ENCODE data around the gene PARD3B. TPM values are rescaled to one million over a fixed set of nuclear protein-coding genes. Genes with fewer than 3 reads are reported as not detected.

The PARD3B gene
- total RNA-seq, 1 experiment from 2014 or later = 2.0 TPM

DNA sequence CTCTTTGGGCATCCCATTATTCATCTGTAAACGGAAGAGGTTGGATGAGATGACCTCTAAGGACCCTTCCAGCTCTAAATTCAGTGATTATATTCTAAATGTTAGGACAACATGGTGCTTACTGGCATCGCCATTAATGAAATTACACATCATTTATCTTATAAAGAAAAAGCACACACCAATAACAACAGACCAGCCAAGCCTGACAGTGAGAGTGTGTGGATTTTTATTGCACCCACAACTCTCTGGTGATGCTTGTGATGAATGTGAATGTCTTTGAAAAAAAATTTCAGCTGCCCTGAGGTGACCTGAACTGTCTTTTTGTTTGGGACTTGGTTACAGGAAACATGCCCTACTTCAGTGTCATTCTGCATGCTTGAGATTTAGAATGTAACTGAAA, 623.7 kb downstream of the PARD3B start:
- POLR2A ChIA-PET = no interaction called here
- no peak overlapping the region for H3K4me2 ChIP-seq (ENCODE audit: low read length)
- CTCF ChIA-PET = no interaction called here

More for the DNA sequence above, 623.7 kb downstream of the PARD3B start:
- ATAC-seq = no peak
- intact Hi-C loops (cut with micrococcal nuclease) = no loop called here
- Histone ChIP-seq H3K27me3 (ENCODE audit: insufficient read depth, low read length) (no peaks in the 10 kb centered on the region), H4K20me1 (ENCODE audit: insufficient read depth) (no peaks in the 10 kb centered on the region), H3K79me2 (ENCODE audit: insufficient read depth, low read length) (no peaks in the 10 kb centered on the region), H3K4me1 (ENCODE audit: control insufficient read depth in 1 of 2, insufficient read depth in 2 of 2, low read length in 2 of 2) (no peaks in the 10 kb centered on the region), H2AFZ (ENCODE audit: low read depth, low read length, poor library complexity, severe bottlenecking) (no peak overlapping the region), H3K4me3 (replicated peaks in 1 of 2; ENCODE audit: low read depth in 1 of 2, low read length in 2 of 2) (no peak overlapping the region), H3K9me3 (ENCODE audit: control insufficient read depth in 1 of 2, insufficient read depth in 1 of 2, low read depth in 1 of 2, low read length in 2 of 2) (no peaks in the 10 kb centered on the region), H3K9ac (ENCODE audit: low read length) (no peak overlapping the region), H3K27ac (ENCODE audit: low read depth, low read length) (no peak overlapping the region), H3K36me3 (ENCODE audit: control insufficient read depth in 1 of 2, insufficient read depth in 2 of 2, low read length in 2 of 2) (no peaks in the 10 kb centered on the region), H3K9me2 (ENCODE audit: insufficient read depth) (no peaks in the 10 kb centered on the region)
- DNase-seq (ENCODE audit: low read depth, low spot score) = no peak
- no TSS peak for BruUV-seq (replicated peaks)
- TF ChIP-seq EZH2 (IDR thresholded peaks at IDR 0.05) (no peak), FOSL1 (IDR thresholded peaks at IDR 0.05; ENCODE audit: low read depth) (no peak), SIN3A (IDR thresholded peaks at IDR 0.05; ENCODE audit: low read depth) (no peak), SRF (IDR thresholded peaks at IDR 0.05; ENCODE audit: low read depth) (no peak), TCF7L2 (IDR thresholded peaks at IDR 0.05; ENCODE audit: borderline replicate concordance, extremely low read depth, insufficient read depth, insufficient read length) (no peak), CEBPB (IDR thresholded peaks at IDR 0.05; ENCODE audit: low read depth) (no peak), YY1 (IDR thresholded peaks at IDR 0.05; ENCODE audit: extremely low read depth, insufficient replicate concordance, low read depth, low read length) (no peak), MAX (IDR thresholded peaks at IDR 0.05) (no peak), ELF1 (IDR thresholded peaks at IDR 0.05; ENCODE audit: borderline replicate concordance, low read depth) (no peak), SP1 (IDR thresholded peaks at IDR 0.05; ENCODE audit: low read depth) (no peak), POLR2AphosphoS5 (IDR thresholded peaks at IDR 0.05; ENCODE audit: low read depth, low read length) (no peak), CBX3 (IDR thresholded peaks at IDR 0.05; ENCODE audit: low read depth) (no peak)
- TF ChIP-seq, protein P1, sequence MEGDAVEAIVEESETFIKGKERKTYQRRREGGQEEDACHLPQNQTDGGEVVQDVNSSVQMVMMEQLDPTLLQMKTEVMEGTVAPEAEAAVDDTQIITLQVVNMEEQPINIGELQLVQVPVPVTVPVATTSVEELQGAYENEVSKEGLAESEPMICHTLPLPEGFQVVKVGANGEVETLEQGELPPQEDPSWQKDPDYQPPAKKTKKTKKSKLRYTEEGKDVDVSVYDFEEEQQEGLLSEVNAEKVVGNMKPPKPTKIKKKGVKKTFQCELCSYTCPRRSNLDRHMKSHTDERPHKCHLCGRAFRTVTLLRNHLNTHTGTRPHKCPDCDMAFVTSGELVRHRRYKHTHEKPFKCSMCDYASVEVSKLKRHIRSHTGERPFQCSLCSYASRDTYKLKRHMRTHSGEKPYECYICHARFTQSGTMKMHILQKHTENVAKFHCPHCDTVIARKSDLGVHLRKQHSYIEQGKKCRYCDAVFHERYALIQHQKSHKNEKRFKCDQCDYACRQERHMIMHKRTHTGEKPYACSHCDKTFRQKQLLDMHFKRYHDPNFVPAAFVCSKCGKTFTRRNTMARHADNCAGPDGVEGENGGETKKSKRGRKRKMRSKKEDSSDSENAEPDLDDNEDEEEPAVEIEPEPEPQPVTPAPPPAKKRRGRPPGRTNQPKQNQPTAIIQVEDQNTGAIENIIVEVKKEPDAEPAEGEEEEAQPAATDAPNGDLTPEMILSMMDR (IDR thresholded peaks at IDR 0.05 in 2 of 3, conservative IDR thresholded peaks at IDR 0.05 in 1 of 3; ENCODE audit: borderline replicate concordance in 1 of 3, insufficient read depth in 1 of 3, low read depth in 2 of 3, low read length in 2 of 3) = no peak
- TF ChIP-seq, protein P2, sequence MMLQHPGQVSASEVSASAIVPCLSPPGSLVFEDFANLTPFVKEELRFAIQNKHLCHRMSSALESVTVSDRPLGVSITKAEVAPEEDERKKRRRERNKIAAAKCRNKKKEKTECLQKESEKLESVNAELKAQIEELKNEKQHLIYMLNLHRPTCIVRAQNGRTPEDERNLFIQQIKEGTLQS (IDR thresholded peaks at IDR 0.05) = no peak
- RAD21 ChIA-PET (ENCODE audit: low non-redundant PET in 1 of 2, low total read pairs in 2 of 2, uncharacterized antibody in 2 of 2, unreplicated experiment in 2 of 2) = no interaction called here
